Kidney (tissue), 14 donors: Measurements from ENCODE around the gene SOX2. TPM values are rescaled to one million over a fixed set of nuclear protein-coding genes. Genes with fewer than 3 reads are reported as not detected.
A peak's percentile ranks its signal among the peaks of the same experiment; 100 is the strongest.

Source experiments
- DNase-seq, 5 donors: peaks; one replicate each; pipeline ENCODE4 v3.0.0-alpha.2; 2013 to 2020
- FAIRE-seq: peaks from 2 replicates; lab custom pipeline; 2012; peaks lifted over from hg19 to GRCh38; lab: Jason Lieb, UNC
- H3K27ac ChIP-seq, 2 donors: one replicate each; pipeline ENCODE4 v1.7.0; 2013; ENCODE audit warnings: low read depth in 2 of 2, low read length in 2 of 2, inconsistent platforms in 1 of 2
- H3K27me3 ChIP-seq: one replicate; pipeline ENCODE4 v1.7.1; 2013; ENCODE audit warnings: low read length, inconsistent platforms; ENCODE audit not compliant: control insufficient read depth, insufficient read depth
- H3K36me3 ChIP-seq, 3 donors: one replicate each; pipeline versions ENCODE4 v1.7.0 to v1.7.1; 2013; ENCODE audit warnings: low read length in 3 of 3, control low read depth in 1 of 3, inconsistent platforms in 1 of 3; ENCODE audit not compliant: insufficient read depth in 3 of 3, control insufficient read depth in 2 of 3
- H3K4me1 ChIP-seq, 3 donors: one replicate each; pipeline versions ENCODE4 v1.7.0 to v1.7.1; 2013; ENCODE audit warnings: low read length in 3 of 3, inconsistent platforms in 1 of 3, low read depth in 1 of 3; ENCODE audit not compliant: control insufficient read depth in 2 of 3, insufficient read depth in 2 of 3
- H3K4me3 ChIP-seq, 3 donors: one replicate each; pipeline versions ENCODE4 v1.7.0 to v1.8.1; 2013; ENCODE audit warnings: low read length in 3 of 3, control low read depth in 1 of 3, inconsistent platforms in 1 of 3
- H3K9ac ChIP-seq, 3 donors: one replicate each; pipeline versions ENCODE4 v1.7.0 to v1.7.1; 2013; ENCODE audit warnings: low read length in 3 of 3, control low read depth in 1 of 3, inconsistent platforms in 1 of 3
- H3K9me3 ChIP-seq, 3 donors: one replicate each; pipeline versions ENCODE4 v1.7.0 to v1.7.1; 2013; ENCODE audit warnings: low read length in 3 of 3, control low read depth in 1 of 3, inconsistent platforms in 1 of 3; ENCODE audit not compliant: control insufficient read depth in 2 of 3, insufficient read depth in 1 of 3
- intact Hi-C: fragments of 100-400 bp; cut with DNase I; formaldehyde crosslinking; loops from one replicate; pipeline ENCODE4 v1.11.1; 2022
- polyA plus RNA-seq: library from polyadenylated mRNA; stranded (reverse); fragments of 350-450 nt; fragmentation: Illumina TruSeq; extraction: RNeasy Lipid Tissue Mini Kit (QIAGEN cat#74804); gene quantifications from one replicate; pipeline ENCODE4 v1.2.3, GENCODE V29; 2014; ENCODE audit warnings: low read depth, low replicate concordance; ENCODE audit not compliant: insufficient read depth
- total RNA-seq: library from RNA; stranded (reverse); fragmentation: NEBNext Ultra II Directional; extraction: Animal tissue kit (Norgen Biotek cat#: 25700); gene quantifications from one replicate; pipeline ENCODE4 v1.2.1, GENCODE V29; 2021
- TF ChIP-seq, protein P1 (sequence below): IDR thresholded peaks from 3 replicates; pipeline ENCODE4 v1.5.1; 2012; ENCODE audit warnings: mild to moderate bottlenecking, moderate library complexity, borderline replicate concordance; ENCODE audit not compliant: insufficient read depth; ENCODE audit errors: extremely low read depth
- donor health status: control.
- donor health status: control.
- donor health status: control.
- donor health status: control.
- donor health status: control.
- donor health status: DM: yes; HTN: yes; CAD: no.
- donor health status: Normal renal cell carcinoma (clear cell type).

Gene SOX2
- total and polyA plus RNA-seq, 2 donors from 2014 or later = 0.13 TPM; not detected in 1

DNA sequence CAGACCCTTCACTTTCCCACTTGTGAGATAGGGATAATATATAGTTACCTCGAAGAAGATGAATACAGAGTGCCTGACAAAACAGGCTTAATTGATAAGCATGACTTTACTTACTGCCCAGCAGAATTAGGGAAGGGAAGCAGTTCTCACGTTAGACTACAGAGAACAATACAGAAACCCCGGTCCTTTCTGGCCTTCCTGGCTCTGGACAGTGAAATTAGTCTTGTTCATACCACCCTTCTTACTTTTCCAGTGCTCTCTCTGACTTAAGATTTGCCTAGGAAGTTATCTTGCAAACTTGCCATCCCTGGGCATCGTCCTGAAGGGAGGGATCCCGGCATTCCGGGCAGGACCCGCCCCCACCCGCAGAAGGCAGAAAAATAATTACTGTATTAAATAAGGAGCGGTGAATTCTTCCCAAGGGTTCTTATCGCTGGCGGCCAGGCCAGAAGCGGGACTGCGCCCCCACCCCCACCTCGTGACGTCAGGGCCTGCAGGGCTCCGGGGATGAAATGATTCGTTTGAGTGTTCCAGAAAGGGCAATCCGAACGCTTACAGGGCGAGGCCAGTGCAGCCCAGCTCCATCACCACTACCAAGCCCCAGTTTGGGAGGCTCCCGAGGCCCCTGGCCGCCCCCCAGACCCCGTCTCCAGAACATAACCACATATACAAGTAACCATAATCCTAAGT, 8.4 kb downstream of the SOX2 start:
- H3K27ac ChIP-seq = no peak overlapping the region
- no peak for FAIRE-seq
- peak in 1 of 5 donors; percentile 30 for DNase-seq
- no peak overlapping the region for H3K9ac ChIP-seq
- TF ChIP-seq, protein P1, sequence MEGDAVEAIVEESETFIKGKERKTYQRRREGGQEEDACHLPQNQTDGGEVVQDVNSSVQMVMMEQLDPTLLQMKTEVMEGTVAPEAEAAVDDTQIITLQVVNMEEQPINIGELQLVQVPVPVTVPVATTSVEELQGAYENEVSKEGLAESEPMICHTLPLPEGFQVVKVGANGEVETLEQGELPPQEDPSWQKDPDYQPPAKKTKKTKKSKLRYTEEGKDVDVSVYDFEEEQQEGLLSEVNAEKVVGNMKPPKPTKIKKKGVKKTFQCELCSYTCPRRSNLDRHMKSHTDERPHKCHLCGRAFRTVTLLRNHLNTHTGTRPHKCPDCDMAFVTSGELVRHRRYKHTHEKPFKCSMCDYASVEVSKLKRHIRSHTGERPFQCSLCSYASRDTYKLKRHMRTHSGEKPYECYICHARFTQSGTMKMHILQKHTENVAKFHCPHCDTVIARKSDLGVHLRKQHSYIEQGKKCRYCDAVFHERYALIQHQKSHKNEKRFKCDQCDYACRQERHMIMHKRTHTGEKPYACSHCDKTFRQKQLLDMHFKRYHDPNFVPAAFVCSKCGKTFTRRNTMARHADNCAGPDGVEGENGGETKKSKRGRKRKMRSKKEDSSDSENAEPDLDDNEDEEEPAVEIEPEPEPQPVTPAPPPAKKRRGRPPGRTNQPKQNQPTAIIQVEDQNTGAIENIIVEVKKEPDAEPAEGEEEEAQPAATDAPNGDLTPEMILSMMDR = no peak
- intact Hi-C loops = no loop called here
- H3K27me3 ChIP-seq = peaks cover 93% of the 10 kb centered on the region
- no peaks in the 10 kb centered on the region for H3K4me1 ChIP-seq
- H3K9me3 ChIP-seq = no peaks in the 10 kb centered on the region
- no peak overlapping the region for H3K4me3 ChIP-seq
- H3K36me3 ChIP-seq = no peaks in the 10 kb centered on the region

DNA sequence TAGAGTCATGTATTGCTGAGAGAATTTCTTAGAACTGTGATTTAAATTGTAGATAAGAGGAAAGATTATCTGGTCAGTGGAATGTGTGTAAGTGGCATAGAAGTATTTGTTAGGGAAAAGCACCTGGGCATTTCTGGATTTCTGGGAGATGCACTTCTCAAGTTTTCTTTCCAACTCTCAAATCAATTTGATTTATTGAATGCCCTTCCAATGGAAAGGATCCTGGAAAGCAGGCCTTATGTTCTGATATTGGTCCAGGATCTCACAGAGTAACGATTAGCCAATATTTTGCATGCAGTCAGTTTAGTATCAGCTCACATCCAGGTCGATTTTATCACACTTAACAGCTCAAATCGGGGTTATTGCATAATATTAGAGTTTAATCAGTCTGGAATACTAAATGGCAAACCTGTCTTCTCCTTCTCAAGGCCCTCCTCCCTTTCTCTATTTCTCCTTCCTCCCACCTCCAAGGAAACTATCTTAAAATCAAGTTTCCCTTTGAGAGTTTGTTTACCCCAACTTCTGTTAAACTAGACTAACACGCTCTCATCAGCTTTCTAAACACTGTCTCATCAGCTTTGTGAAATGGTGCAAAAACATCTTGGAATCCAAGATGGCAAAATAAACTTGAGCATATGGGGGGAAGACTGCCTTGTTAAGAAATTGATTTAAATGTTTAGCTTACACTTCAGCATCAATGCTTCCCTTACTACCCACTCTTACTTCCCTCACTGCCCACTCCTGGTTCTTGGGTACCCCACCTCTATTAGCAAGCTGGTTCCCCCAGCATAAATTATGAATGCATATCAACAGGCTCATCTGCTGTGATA, 9.5 kb downstream of the SOX2 start:
- Histone ChIP-seq H3K9me3 (no peaks in the 10 kb centered on the region), H3K36me3 (no peaks in the 10 kb centered on the region), H3K9ac (no peak overlapping the region), H3K4me3 (no peak overlapping the region), H3K27me3 (peaks cover 88% of the 10 kb centered on the region), H3K27ac (no peak overlapping the region), H3K4me1 (no peaks in the 10 kb centered on the region)
- FAIRE-seq (no peak), DNase-seq (peak in 1 of 5 donors; percentile 31)
- intact Hi-C loops = no loop called here
- TF ChIP-seq, protein P1 = no peak

DNA sequence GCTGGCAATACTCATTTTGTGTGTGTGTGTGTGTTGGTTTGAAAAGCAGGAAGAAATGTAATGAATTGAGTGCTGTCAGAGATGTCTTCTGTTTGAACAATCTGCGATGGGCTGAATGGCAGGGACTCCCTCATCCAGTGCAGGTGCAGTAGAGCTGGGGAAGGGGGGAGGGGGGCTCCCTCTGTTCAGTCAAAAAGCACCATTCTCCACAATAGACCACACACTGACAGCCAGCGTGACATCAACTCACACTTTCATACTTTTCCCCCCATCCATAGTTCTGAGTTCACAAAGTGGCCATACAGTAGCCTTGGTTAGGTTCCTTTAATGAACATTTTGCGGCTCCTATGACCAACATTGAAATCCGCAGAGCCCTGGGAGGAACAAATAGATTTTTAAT, 10.4 kb downstream of the SOX2 start:
- no peak overlapping the region for H3K9ac ChIP-seq
- no peaks in the 10 kb centered on the region for H3K9me3 ChIP-seq
- no peaks in the 10 kb centered on the region for H3K4me1 ChIP-seq
- DNase-seq (no peak), FAIRE-seq (no peak)
- TF ChIP-seq, protein P1 = no peak
- intact Hi-C loops = no loop called here
- no peak overlapping the region for H3K27ac ChIP-seq
- H3K4me3 ChIP-seq = no peak overlapping the region
- H3K27me3 ChIP-seq = peaks cover 90% of the 10 kb centered on the region
- no peaks in the 10 kb centered on the region for H3K36me3 ChIP-seq
